HCT116 (cell line): ENCODE results near the gene INCA1. TPM values are rescaled to one million over a fixed set of nuclear protein-coding genes. Genes with fewer than 3 reads are reported as not detected.

Source experiments
- ATAC-seq: fragments of 200-7000 bp; cut with Tn5 transposase; 2 replicates; pipeline ENCODE4 v1.9.1; 2020; ENCODE audit warnings: mild to moderate bottlenecking, moderate library complexity
- BruUV-seq: library from RNA; stranded (reverse); fragments of 400-500 nt; replicated peaks from 2 replicates; lab custom pipeline; 2021; lab: Mats Ljungman, UMichigan
- CTCF ChIA-PET: fragments of 300-600 bp; sonication (Branson Sonifier 250); formaldehyde crosslinking; loops from one replicate; lab custom pipeline; 2021; ENCODE audit warnings: antibody characterized with exemption; lab: Charles Lee
- POLR2A ChIA-PET: fragments of 300-600, 350-600 bp; sonication (Branson Sonifier 250); formaldehyde crosslinking; loops from one replicate; lab custom pipeline; 2021; ENCODE audit warnings: antibody characterized with exemption; lab: Charles Lee
- RAD21 ChIA-PET, 2 experiments: fragments of 300-600 bp; sonication (Branson Sonifier 250); formaldehyde crosslinking; loops; one replicate each; lab custom pipeline; 2023; ENCODE audit warnings: low total read pairs in 2 of 2; ENCODE audit not compliant: uncharacterized antibody in 2 of 2, unreplicated experiment in 2 of 2, low non-redundant PET in 1 of 2; lab: Charles Lee
- DNase-seq: peaks from one replicate; pipeline ENCODE4 v3.0.0-alpha.2; 2010; ENCODE audit warnings: low read depth, low spot score
- H2AFZ ChIP-seq: fragments of 200-600 bp; shearing (Covaris generic), sonication (generic); 2 replicates; pipeline ENCODE4 v1.6.1; 2017; ENCODE audit warnings: low read depth, mixed run types, mixed read lengths, antibody characterized with exemption, low read length; ENCODE audit not compliant: poor library complexity, severe bottlenecking
- H3K27ac ChIP-seq: 2 replicates; pipeline ENCODE4 v1.5.1; 2012; ENCODE audit warnings: low read depth, low read length
- H3K27me3 ChIP-seq: fragments of 200-600 bp; sonication (generic); 2 replicates; pipeline ENCODE4 v1.6.1; 2016; ENCODE audit warnings: mixed run types, low read length, mixed read lengths; ENCODE audit not compliant: insufficient read depth
- H3K36me3 ChIP-seq, 2 experiments: fragments of 200-500 bp in 1 of 2; fragments of 200-600 bp in 1 of 2; sonication (Bioruptor generic) in 1 of 2; sonication (generic) in 1 of 2; 2 replicates each; pipeline versions ENCODE4 v1.5.1 to v1.6.1; 2014 to 2016; ENCODE audit warnings: low read length in 2 of 2, inconsistent platforms in 1 of 2, mixed read lengths in 1 of 2, mixed run types in 1 of 2; ENCODE audit not compliant: insufficient read depth in 2 of 2, control insufficient read depth in 1 of 2
- H3K4me1 ChIP-seq, 2 experiments: fragments of 200-600 bp in 1 of 2; sonication (generic) in 1 of 2; 2 replicates each; pipeline versions ENCODE4 v1.5.1 to v1.6.1; 2012 to 2017; ENCODE audit warnings: low read length in 2 of 2, inconsistent platforms in 1 of 2, mild to moderate bottlenecking in 1 of 2, mixed read lengths in 1 of 2, mixed run types in 1 of 2, moderate library complexity in 1 of 2; ENCODE audit not compliant: insufficient read depth in 2 of 2, control insufficient read depth in 1 of 2
- H3K4me2 ChIP-seq: fragments of 200-600 bp; sonication (generic); 2 replicates; pipeline ENCODE4 v1.6.1; 2017; ENCODE audit warnings: mixed run types, low read length, mixed read lengths
- H3K4me3 ChIP-seq, 2 experiments: fragments of 200-600 bp in 1 of 2; sonication (generic) in 1 of 2; replicated peaks in 1 of 2; 2 replicates each; pipeline ENCODE4 v1.5.1; 2011 to 2016; ENCODE audit warnings: low read length in 2 of 2, control low read depth in 1 of 2, low read depth in 1 of 2, mild to moderate bottlenecking in 1 of 2, mixed read lengths in 1 of 2, mixed run types in 1 of 2
- H3K79me2 ChIP-seq: fragments of 200-600 bp; sonication (generic); 2 replicates; pipeline ENCODE4 v1.6.1; 2017; ENCODE audit warnings: mild to moderate bottlenecking, mixed run types, low read length, moderate library complexity, mixed read lengths; ENCODE audit not compliant: insufficient read depth
- H3K9ac ChIP-seq: fragments of 200-600 bp; sonication (generic); 2 replicates; pipeline ENCODE4 v1.6.1; 2016; ENCODE audit warnings: low read length, mixed read lengths
- H3K9me2 ChIP-seq: fragments of 200-600 bp; sonication (generic), shearing (Covaris generic); 2 replicates; pipeline ENCODE4 v1.6.1; 2017; ENCODE audit warnings: mixed run types, mild to moderate bottlenecking, moderate library complexity; ENCODE audit not compliant: insufficient read depth
- H3K9me3 ChIP-seq, 2 experiments: fragments of 200-500 bp in 1 of 2; fragments of 200-600 bp in 1 of 2; sonication (Bioruptor generic) in 1 of 2; sonication (generic) in 1 of 2; 2 replicates each; pipeline ENCODE4 v1.6.1; 2014 to 2017; ENCODE audit warnings: low read length in 2 of 2, mixed read lengths in 2 of 2, inconsistent platforms in 1 of 2, low read depth in 1 of 2, mild to moderate bottlenecking in 1 of 2, mixed run types in 1 of 2, moderate library complexity in 1 of 2; ENCODE audit not compliant: control insufficient read depth in 1 of 2, insufficient read depth in 1 of 2
- H4K20me1 ChIP-seq: fragments of 200-600 bp; sonication (generic), shearing (Covaris generic); 2 replicates; pipeline ENCODE4 v1.6.1; 2017; ENCODE audit warnings: mixed run types, mild to moderate bottlenecking, moderate library complexity; ENCODE audit not compliant: insufficient read depth
- EZH2 ChIP-seq: fragments of 200-600 bp; sonication (generic); IDR thresholded peaks from 2 replicates; pipeline ENCODE4 v1.6.1; 2017; ENCODE audit warnings: antibody characterized with exemption, mixed run types
- JUND ChIP-seq: IDR thresholded peaks from 2 replicates; pipeline ENCODE4 v1.6.1; 2012
- POLR2AphosphoS5 ChIP-seq: IDR thresholded peaks from 2 replicates; pipeline ENCODE4 v1.6.1; 2011; ENCODE audit warnings: mild to moderate bottlenecking, low read depth, low read length, moderate library complexity
- SIN3A ChIP-seq: IDR thresholded peaks from 2 replicates; pipeline ENCODE4 v1.6.1; 2012; ENCODE audit warnings: low read depth
- SP1 ChIP-seq: IDR thresholded peaks from 2 replicates; pipeline ENCODE4 v1.6.1; 2012; ENCODE audit warnings: low read depth
- SRF ChIP-seq: IDR thresholded peaks from 2 replicates; pipeline ENCODE4 v1.6.1; 2012; ENCODE audit warnings: low read depth
- ZFX ChIP-seq: fragments of 450-650 bp; IDR thresholded peaks from 2 replicates; pipeline ENCODE4 v1.6.1; 2017
- intact Hi-C: fragments of 100-400 bp; cut with micrococcal nuclease; formaldehyde crosslinking; loops from 2 replicates; pipeline ENCODE4 v1.10.0; 2022
- total RNA-seq: library from RNA; stranded (reverse); gene quantifications from one replicate; pipeline ENCODE4 v1.2.1, GENCODE V29; 2021; ENCODE audit not compliant: unreplicated experiment
- TF ChIP-seq, protein P1 (sequence below): IDR thresholded peaks from 2 replicates; pipeline ENCODE4 v1.6.1; 2012

Gene INCA1
- total RNA-seq, 1 experiment from 2014 or later, result 0.74 TPM

DNA sequence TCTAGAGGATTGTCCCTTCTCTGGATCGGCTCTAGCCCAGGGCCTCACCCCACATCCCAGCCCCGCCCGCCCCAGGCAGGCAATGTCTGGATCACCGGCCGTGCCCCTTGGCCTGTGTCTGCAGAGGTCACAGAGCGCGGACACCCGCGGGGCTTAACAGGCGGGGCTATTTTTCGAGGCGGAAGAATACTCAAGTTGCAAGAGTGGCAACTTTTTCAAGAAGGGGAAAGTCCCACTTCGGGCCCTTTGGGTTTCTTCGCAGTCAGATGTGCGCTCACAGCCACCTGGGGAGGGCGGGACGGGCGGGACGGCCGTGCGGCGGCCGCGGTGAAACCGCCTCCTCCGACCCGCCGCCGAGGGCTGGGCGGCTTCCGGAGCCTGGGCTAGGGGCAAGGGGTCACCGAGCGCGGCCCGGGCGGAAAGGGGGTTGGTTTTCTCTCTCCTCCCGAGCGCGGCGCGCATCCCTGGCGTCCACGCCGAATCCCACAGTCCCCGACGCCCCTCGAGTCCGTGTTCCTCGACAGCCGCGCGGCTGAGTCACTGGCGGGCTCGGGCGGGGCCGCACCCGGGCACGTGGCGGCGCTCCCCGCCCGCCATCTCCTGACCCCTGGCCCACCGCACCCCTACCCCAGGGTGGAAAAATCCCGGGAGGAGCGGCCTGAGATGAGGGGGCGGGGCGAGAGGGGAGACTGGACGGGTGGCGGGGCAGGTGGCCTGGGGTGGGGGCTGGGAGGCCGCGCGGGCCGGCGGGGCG lies 47.8 kb downstream of the INCA1 start:
- BruUV-seq, result no TSS peak
- Histone ChIP-seq H3K27ac (peak overlapping the region; percentile 99), H3K4me1 (peaks cover 35 to 70% of the 10 kb centered on the region in 2 experiments), H3K27me3 (no peaks in the 10 kb centered on the region), H4K20me1 (peaks cover 12% of the 10 kb centered on the region; the same call in 1 of the 2 replicates), H3K9me2 (no peaks in the 10 kb centered on the region), H3K9me3 (no peaks in the 10 kb centered on the region), H3K79me2 (peaks cover 51% of the 10 kb centered on the region), H3K4me2 (peak overlapping the region; percentile 100), H3K9ac (peak overlapping the region; percentile 97), H3K4me3 (peak overlapping the region; percentile 96 to 97), H2AFZ (no peak overlapping the region), H3K36me3 (peaks cover 9 to 17% of the 10 kb centered on the region in 2 experiments; a peak in 2 of 4 replicates)
- DNase-seq, result peak; percentile 41
- TF ChIP-seq POLR2AphosphoS5 (peak; percentile 46; the same call in 1 of the 2 replicates), SIN3A (0 out of 2 replicates have a peak, but pooled peaks have one; percentile 3), SP1 (peak; percentile 46; the same call in 1 of the 2 replicates), JUND (0 out of 2 replicates have a peak, but pooled peaks have one; percentile 4), SRF (no peak), ZFX (0 out of 2 replicates have a peak, but pooled peaks have one; percentile 6), EZH2 (no peak)
- TF ChIP-seq, protein P1, sequence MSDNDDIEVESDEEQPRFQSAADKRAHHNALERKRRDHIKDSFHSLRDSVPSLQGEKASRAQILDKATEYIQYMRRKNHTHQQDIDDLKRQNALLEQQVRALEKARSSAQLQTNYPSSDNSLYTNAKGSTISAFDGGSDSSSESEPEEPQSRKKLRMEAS, result peak; percentile 90
- CTCF ChIA-PET, result interaction anchor here (1.4 kb wide), 1 partner anchor 9 kb away, joined by 3 read pairs; the partner anchor contains the start of genes RNF167 and SLC25A11
- POLR2A ChIA-PET, result interaction anchor here (0.6 to 4.7 kb wide), 4 partner anchors 9 to 27 kb away, joined by 3 to 45 read pairs (median 18); partner anchors contain the start of genes RNF167, SLC25A11 and SPAG7
- ATAC-seq, result peak; percentile 24
- RAD21 ChIA-PET, result no interaction called here
- intact Hi-C loops, result loop anchor here (1.0 to 5.0 kb wide), 2 partner anchors 18 to 38 kb away; partner anchors contain the start of genes CAMTA2 and SPAG7
